ENCODE results near the gene NAXE. TPM values are rescaled to one million over a fixed set of nuclear protein-coding genes. Genes with fewer than 3 reads are reported as not detected.
"Not testable (repeated sequence)": the region's sequence is repeated elsewhere in the genome, so short reads cannot be mapped to it uniquely, and the experiment has no call there.

The NAXE gene
- total RNA-seq, 1 donor = 63.7 TPM

DNA sequence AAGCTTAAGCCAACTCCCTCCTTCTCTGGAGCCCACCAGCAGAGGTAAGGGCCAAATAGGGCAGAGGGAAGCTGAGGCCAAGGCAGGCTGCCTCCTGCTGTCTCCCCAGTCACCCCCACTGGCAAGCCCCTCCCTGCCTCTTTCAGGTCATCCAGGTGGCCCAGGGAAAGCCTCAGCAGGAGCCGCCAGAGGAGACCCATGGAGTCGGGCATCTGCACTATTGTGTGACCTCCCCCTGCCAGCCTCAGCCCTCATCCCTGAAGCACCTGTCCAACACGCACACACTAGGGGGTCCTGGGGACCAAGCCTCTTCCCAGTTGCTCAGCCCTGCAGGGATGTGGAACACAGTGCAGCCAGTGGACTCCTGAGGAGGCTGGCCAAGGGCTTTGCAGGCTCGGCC, 5.3 kb upstream of the NAXE start:
- Histone ChIP-seq H3K27ac (ENCODE audit: low read depth, low read length) (no peak overlapping the region), H3K9me3 (ENCODE audit: low read depth, low read length) (no peaks in the 10 kb centered on the region), H3K79me2 (ENCODE audit: insufficient read depth, low read length) (no peaks in the 10 kb centered on the region), H3K4me1 (ENCODE audit: insufficient read depth, low read length) (peaks cover 5% of the 10 kb centered on the region), H3K4me3 (ENCODE audit: insufficient read depth, low read length) (no peak overlapping the region), H2AFZ (ENCODE audit: low read length) (no peak overlapping the region), H3K4me2 (ENCODE audit: insufficient read depth, low read length) (no peak overlapping the region), H3K36me3 (ENCODE audit: insufficient read depth, low read length) (no peaks in the 10 kb centered on the region), H3K27me3 (ENCODE audit: insufficient read depth, low read length) (peaks cover 3% of the 10 kb centered on the region), H4K20me1 (ENCODE audit: insufficient read depth, low read length) (no peaks in the 10 kb centered on the region)
- TF ChIP-seq, protein P1, sequence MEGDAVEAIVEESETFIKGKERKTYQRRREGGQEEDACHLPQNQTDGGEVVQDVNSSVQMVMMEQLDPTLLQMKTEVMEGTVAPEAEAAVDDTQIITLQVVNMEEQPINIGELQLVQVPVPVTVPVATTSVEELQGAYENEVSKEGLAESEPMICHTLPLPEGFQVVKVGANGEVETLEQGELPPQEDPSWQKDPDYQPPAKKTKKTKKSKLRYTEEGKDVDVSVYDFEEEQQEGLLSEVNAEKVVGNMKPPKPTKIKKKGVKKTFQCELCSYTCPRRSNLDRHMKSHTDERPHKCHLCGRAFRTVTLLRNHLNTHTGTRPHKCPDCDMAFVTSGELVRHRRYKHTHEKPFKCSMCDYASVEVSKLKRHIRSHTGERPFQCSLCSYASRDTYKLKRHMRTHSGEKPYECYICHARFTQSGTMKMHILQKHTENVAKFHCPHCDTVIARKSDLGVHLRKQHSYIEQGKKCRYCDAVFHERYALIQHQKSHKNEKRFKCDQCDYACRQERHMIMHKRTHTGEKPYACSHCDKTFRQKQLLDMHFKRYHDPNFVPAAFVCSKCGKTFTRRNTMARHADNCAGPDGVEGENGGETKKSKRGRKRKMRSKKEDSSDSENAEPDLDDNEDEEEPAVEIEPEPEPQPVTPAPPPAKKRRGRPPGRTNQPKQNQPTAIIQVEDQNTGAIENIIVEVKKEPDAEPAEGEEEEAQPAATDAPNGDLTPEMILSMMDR (IDR thresholded peaks at IDR 0.05; ENCODE audit: extremely low read depth, low read depth, low read length) = no peak
- DNase-seq (ENCODE audit: insufficient read length, low spot score, missing footprints) = no peak

DNA sequence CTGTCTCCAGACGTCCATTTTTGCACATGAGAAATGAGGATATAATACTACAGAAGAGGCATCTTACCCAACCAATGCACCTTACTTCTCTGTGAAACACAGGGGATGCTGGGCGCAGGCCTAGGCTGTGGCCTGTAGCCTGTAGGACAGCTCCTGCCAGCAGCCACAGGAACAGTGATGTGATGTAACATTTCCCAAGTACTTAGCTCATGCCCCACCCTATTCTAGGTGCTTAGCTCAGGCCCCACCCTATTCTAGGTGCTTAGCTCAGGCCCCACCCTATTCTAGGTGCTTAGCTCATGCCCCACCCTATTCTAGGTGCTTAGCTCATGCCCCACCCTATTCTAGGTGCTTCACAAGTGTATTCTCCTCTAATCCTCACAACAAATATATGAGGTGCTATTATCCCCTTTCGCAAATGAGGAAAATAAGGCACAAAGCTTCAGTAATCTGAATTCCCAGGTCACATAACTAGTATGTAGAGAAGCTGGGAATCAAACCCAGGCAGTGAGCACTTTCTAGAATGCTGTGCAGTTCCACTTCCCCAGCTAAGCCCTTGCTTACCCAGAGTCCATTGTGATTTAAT, 4.6 kb upstream of the NAXE start:
- Histone ChIP-seq H2AFZ (ENCODE audit: low read length) (no peak overlapping the region), H3K4me2 (ENCODE audit: insufficient read depth, low read length) (no peak overlapping the region), H3K4me3 (ENCODE audit: insufficient read depth, low read length) (no peak overlapping the region), H3K27ac (ENCODE audit: low read depth, low read length) (no peak overlapping the region), H3K27me3 (ENCODE audit: insufficient read depth, low read length) (peaks cover 3% of the 10 kb centered on the region), H3K4me1 (ENCODE audit: insufficient read depth, low read length) (peaks cover 7% of the 10 kb centered on the region), H3K9me3 (ENCODE audit: low read depth, low read length) (no peaks in the 10 kb centered on the region), H3K36me3 (ENCODE audit: insufficient read depth, low read length) (no peaks in the 10 kb centered on the region), H3K79me2 (ENCODE audit: insufficient read depth, low read length) (peaks cover 3% of the 10 kb centered on the region), H4K20me1 (ENCODE audit: insufficient read depth, low read length) (no peaks in the 10 kb centered on the region)
- TF ChIP-seq, protein P1 (IDR thresholded peaks at IDR 0.05; ENCODE audit: extremely low read depth, low read depth, low read length) = no peak
- no peak for DNase-seq (ENCODE audit: insufficient read length, low spot score, missing footprints)

DNA sequence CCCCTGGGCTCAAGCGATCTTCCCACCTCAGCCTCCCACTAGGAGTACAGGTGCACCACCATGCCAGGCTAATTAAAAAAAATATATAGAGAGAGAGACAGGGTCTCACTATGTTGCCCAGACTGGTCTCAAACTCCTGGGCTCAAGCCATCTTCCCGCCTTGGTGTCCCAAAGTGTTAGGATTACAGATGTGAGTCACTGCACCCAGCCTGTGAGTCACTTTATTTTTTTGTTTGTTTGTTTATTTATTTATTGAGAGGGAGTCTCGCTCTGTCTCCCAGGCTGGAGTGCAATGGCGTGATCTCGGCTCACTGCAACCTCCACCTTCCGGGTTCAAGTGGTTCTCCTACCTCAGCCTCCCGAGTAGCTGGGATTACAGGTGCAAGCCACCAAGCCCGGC, 3.6 kb upstream of the NAXE start:
- not testable (repeated sequence) for H3K27ac ChIP-seq (ENCODE audit: low read depth, low read length); H3K4me3 ChIP-seq (ENCODE audit: insufficient read depth, low read length); H2AFZ ChIP-seq (ENCODE audit: low read length); H3K27me3 ChIP-seq (ENCODE audit: insufficient read depth, low read length); H3K9me3 ChIP-seq (ENCODE audit: low read depth, low read length); H3K4me2 ChIP-seq (ENCODE audit: insufficient read depth, low read length); DNase-seq (ENCODE audit: insufficient read length, low spot score, missing footprints); H3K36me3 ChIP-seq (ENCODE audit: insufficient read depth, low read length); H4K20me1 ChIP-seq (ENCODE audit: insufficient read depth, low read length); H3K79me2 ChIP-seq (ENCODE audit: insufficient read depth, low read length)
- peaks cover 13% of the 10 kb centered on the region for H3K4me1 ChIP-seq (ENCODE audit: insufficient read depth, low read length)

DNA sequence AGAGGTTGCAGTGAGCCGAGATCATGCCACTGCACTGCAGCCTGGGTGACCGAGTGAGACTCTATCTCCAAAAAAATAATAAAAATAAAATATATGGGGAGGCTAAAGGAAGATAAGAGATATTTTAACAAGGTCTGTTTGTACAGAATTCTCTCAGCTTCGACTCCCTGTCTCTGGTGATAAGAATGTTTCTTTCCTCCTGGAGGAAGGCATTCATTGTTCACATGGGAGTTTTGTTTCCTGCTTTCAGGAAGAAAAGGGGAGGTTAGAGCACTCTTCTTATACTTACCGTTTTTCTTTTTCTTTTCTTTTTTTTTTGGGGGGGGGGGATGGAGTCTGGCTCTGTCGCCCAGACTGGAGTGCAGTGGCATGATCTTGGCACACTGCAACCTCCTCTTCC, 2.0 kb upstream of the NAXE start:
- no peak overlapping the region for H3K4me2 ChIP-seq (ENCODE audit: insufficient read depth, low read length)
- no peaks in the 10 kb centered on the region for H3K9me3 ChIP-seq (ENCODE audit: low read depth, low read length)
- TF ChIP-seq, protein P1 (IDR thresholded peaks at IDR 0.05; ENCODE audit: extremely low read depth, low read depth, low read length) = no peak
- H3K27ac ChIP-seq (ENCODE audit: low read depth, low read length) = no peak overlapping the region
- H4K20me1 ChIP-seq (ENCODE audit: insufficient read depth, low read length) = peaks cover 3% of the 10 kb centered on the region
- H3K27me3 ChIP-seq (ENCODE audit: insufficient read depth, low read length) = peaks cover 3% of the 10 kb centered on the region
- peaks cover 6% of the 10 kb centered on the region for H3K79me2 ChIP-seq (ENCODE audit: insufficient read depth, low read length)
- no peak overlapping the region for H3K4me3 ChIP-seq (ENCODE audit: insufficient read depth, low read length)
- H3K4me1 ChIP-seq (ENCODE audit: insufficient read depth, low read length) = peaks cover 13% of the 10 kb centered on the region
- peaks cover 8% of the 10 kb centered on the region for H3K36me3 ChIP-seq (ENCODE audit: insufficient read depth, low read length)
- no peak overlapping the region for H2AFZ ChIP-seq (ENCODE audit: low read length)
- DNase-seq (ENCODE audit: insufficient read length, low spot score, missing footprints) = no peak

Measured in osteoblast (primary cell).